ENCODE data around the gene ANTKMT. TPM values are rescaled to one million over a fixed set of nuclear protein-coding genes. Genes with fewer than 3 reads are reported as not detected.

ANTKMT gene
- total and polyA plus RNA-seq, 2 donors from 2014 or later, result 44.1 to 70.4 TPM

GRCh38 chr16:760545-761343, 39.8 kb downstream of the ANTKMT start, which contains the start of gene MSLN:
MSLN (plus strand) TSS chr16:760734; CDS start chr16:762681, 1,947 bp downstream.
- FAIRE-seq (no peak), DNase-seq (peak; percentile 64 to 78 (median 70))
- no peaks in the 10 kb centered on the region for H3K4me1 ChIP-seq (ENCODE audit: control insufficient read depth in 2 of 3, insufficient read depth in 2 of 3, low read depth in 1 of 3, low read length in 3 of 3)
- TF ChIP-seq CTCF (IDR thresholded peaks at IDR 0.05; ENCODE audit: borderline replicate concordance, extremely low read depth, insufficient read depth), result no peak
- H3K9ac ChIP-seq (ENCODE audit: low read length in 3 of 3), result no peak within 1 kb of the TSS
- H3K27me3 ChIP-seq (ENCODE audit: control insufficient read depth, insufficient read depth, low read length), result no peaks in the 10 kb centered on the region
- H3K9me3 ChIP-seq (ENCODE audit: control insufficient read depth in 2 of 3, insufficient read depth in 1 of 3, low read length in 3 of 3), result no peaks in the 10 kb centered on the region
- no peak within 1 kb of the TSS for H3K4me3 ChIP-seq (ENCODE audit: low read length in 3 of 3)
- no peaks in the 10 kb centered on the region for H3K36me3 ChIP-seq (ENCODE audit: control insufficient read depth in 2 of 3, insufficient read depth in 3 of 3, low read length in 3 of 3)
- no peak within 1 kb of the TSS for H3K27ac ChIP-seq (ENCODE audit: low read depth in 2 of 2, low read length in 2 of 2)
- intact Hi-C loops (cut with DNase I), result no loop called here

GRCh38 chr16:761625-762513, 40.9 kb downstream of the ANTKMT start:
- Histone ChIP-seq H3K27ac (ENCODE audit: low read depth in 2 of 2, low read length in 2 of 2) (no peak overlapping the region), H3K4me3 (ENCODE audit: low read length in 3 of 3) (no peak overlapping the region), H3K36me3 (ENCODE audit: control insufficient read depth in 2 of 3, insufficient read depth in 3 of 3, low read length in 3 of 3) (no peaks in the 10 kb centered on the region), H3K27me3 (ENCODE audit: control insufficient read depth, insufficient read depth, low read length) (no peaks in the 10 kb centered on the region), H3K4me1 (ENCODE audit: control insufficient read depth in 2 of 3, insufficient read depth in 2 of 3, low read depth in 1 of 3, low read length in 3 of 3) (no peaks in the 10 kb centered on the region), H3K9ac (ENCODE audit: low read length in 3 of 3) (no peak overlapping the region), H3K9me3 (ENCODE audit: control insufficient read depth in 2 of 3, insufficient read depth in 1 of 3, low read length in 3 of 3) (no peaks in the 10 kb centered on the region)
- DNase-seq (peak in 2 of 5 donors; percentile 56 to 70), FAIRE-seq (no peak)
- intact Hi-C loops (cut with DNase I), result no loop called here
- TF ChIP-seq CTCF (IDR thresholded peaks at IDR 0.05; ENCODE audit: borderline replicate concordance, extremely low read depth, insufficient read depth), result no peak

GRCh38 chr16:762595-763268, 41.8 kb downstream of the ANTKMT start:
- Histone ChIP-seq H3K4me3 (ENCODE audit: low read length in 3 of 3) (no peak overlapping the region), H3K27ac (ENCODE audit: low read depth in 2 of 2, low read length in 2 of 2) (no peak overlapping the region), H3K36me3 (ENCODE audit: control insufficient read depth in 2 of 3, insufficient read depth in 3 of 3, low read length in 3 of 3) (no peaks in the 10 kb centered on the region), H3K9me3 (ENCODE audit: control insufficient read depth in 2 of 3, insufficient read depth in 1 of 3, low read length in 3 of 3) (no peaks in the 10 kb centered on the region), H3K9ac (ENCODE audit: low read length in 3 of 3) (no peak overlapping the region), H3K4me1 (ENCODE audit: control insufficient read depth in 2 of 3, insufficient read depth in 2 of 3, low read depth in 1 of 3, low read length in 3 of 3) (no peaks in the 10 kb centered on the region), H3K27me3 (ENCODE audit: control insufficient read depth, insufficient read depth, low read length) (no peaks in the 10 kb centered on the region)
- FAIRE-seq (no peak), DNase-seq (peak in 2 of 5 donors; percentile 42 to 66)
- intact Hi-C loops (cut with DNase I), result no loop called here
- TF ChIP-seq CTCF (IDR thresholded peaks at IDR 0.05; ENCODE audit: borderline replicate concordance, extremely low read depth, insufficient read depth), result no peak

All from kidney (tissue), 14 donors.